ENCODE data around the gene MEST.

The MEST gene

DNA sequence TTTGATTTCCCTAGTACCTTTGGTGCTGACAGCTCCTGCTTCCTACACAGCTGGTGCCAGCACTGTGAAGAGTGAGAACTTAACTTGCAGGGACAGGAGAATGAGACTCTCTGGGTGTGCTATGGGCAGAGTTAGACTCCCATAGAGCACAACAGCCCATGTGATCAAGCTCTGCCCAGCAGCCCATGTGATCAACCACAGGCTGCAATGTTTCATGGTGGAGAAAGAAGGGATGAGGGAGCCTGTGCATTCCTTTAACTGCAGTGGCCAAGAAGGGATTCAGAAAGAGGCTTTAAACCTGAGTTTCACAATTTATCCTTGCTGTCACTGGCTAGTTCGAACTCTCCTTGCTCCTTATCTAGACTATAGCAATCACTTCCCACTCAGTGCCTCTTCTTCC, 10.0 kb upstream of the MEST start:
- Histone ChIP-seq H3K27ac (ENCODE audit: low read depth, low read length, poor library complexity, severe bottlenecking) (no peak overlapping the region), H3K36me3 (ENCODE audit: insufficient read depth, low read length) (no peaks in the 10 kb centered on the region; the same call in 1 of the 2 replicates), H2AFZ (ENCODE audit: low read length) (no peak overlapping the region)

DNA sequence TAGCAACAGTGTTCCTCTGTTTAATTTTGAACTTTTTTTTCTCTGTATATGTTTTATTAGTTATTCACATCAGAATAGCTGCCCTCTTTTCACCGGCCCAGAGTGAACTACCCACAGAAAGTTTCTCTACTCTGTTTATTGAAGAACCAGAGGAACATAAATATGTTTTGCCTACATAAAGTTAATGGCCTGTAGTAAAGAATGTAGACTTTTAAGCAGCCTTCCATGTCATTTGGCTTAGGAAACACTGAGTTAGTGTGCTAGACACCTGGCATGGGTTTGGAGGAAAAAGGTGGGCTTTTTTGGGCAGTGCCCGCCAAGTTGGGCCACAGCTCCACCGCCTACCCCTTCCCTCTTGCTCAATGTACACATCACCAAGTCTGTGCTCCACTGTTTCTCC, 8.9 kb upstream of the MEST start:
- H3K27me3 ChIP-seq (ENCODE audit: insufficient read depth, low read length), result peaks cover 4% of the 10 kb centered on the region; the same call in 1 of the 2 replicates
- no peak for TF ChIP-seq CTCF (IDR thresholded peaks at IDR 0.05; ENCODE audit: low read length)
- TF ChIP-seq EZH2 (IDR thresholded peaks at IDR 0.05; ENCODE audit: borderline replicate concordance, low read length), result no peak
- no peak overlapping the region for H3K9ac ChIP-seq (ENCODE audit: low read length)
- H3K4me3 ChIP-seq (ENCODE audit: low read depth, low read length, poor library complexity, severe bottlenecking), result no peak overlapping the region
- H3F3A ChIP-seq (ENCODE audit: insufficient read depth, low read length), result no peaks in the 10 kb centered on the region
- no peak overlapping the region for H2AFZ ChIP-seq (ENCODE audit: low read length)
- H4K20me1 ChIP-seq (ENCODE audit: insufficient read depth, low read length), result no peaks in the 10 kb centered on the region
- peaks cover 17% of the 10 kb centered on the region for H3K4me1 ChIP-seq (ENCODE audit: insufficient read depth, low read length, severe bottlenecking)
- H3K79me2 ChIP-seq (ENCODE audit: insufficient read depth, low read length), result no peaks in the 10 kb centered on the region
- H3K4me2 ChIP-seq (ENCODE audit: low read length), result no peak overlapping the region
- no peak overlapping the region for H3K27ac ChIP-seq (ENCODE audit: low read depth, low read length, poor library complexity, severe bottlenecking)
- H3K36me3 ChIP-seq (ENCODE audit: insufficient read depth, low read length), result no peaks in the 10 kb centered on the region; the same call in 1 of the 2 replicates
- no peaks in the 10 kb centered on the region for H3K9me2 ChIP-seq (ENCODE audit: low read depth, low read length)
- peaks cover 3% of the 10 kb centered on the region; the same call in 1 of the 2 replicates for H3K9me3 ChIP-seq (ENCODE audit: low read length)

More for the DNA sequence above, 10.0 kb upstream of the MEST start:
- H3K4me3 ChIP-seq (ENCODE audit: low read depth, low read length, poor library complexity, severe bottlenecking), result no peak overlapping the region
- H4K20me1 ChIP-seq (ENCODE audit: insufficient read depth, low read length), result no peaks in the 10 kb centered on the region
- H3F3A ChIP-seq (ENCODE audit: insufficient read depth, low read length), result no peaks in the 10 kb centered on the region
- TF ChIP-seq EZH2 (IDR thresholded peaks at IDR 0.05; ENCODE audit: borderline replicate concordance, low read length), result no peak
- TF ChIP-seq CTCF (IDR thresholded peaks at IDR 0.05; ENCODE audit: low read length), result no peak
- peaks cover 6% of the 10 kb centered on the region; the same call in 1 of the 2 replicates for H3K9me3 ChIP-seq (ENCODE audit: low read length)
- H3K4me1 ChIP-seq (ENCODE audit: insufficient read depth, low read length, severe bottlenecking), result peaks cover 14% of the 10 kb centered on the region
- no peak overlapping the region for H3K9ac ChIP-seq (ENCODE audit: low read length)
- H3K79me2 ChIP-seq (ENCODE audit: insufficient read depth, low read length), result no peaks in the 10 kb centered on the region
- no peak overlapping the region for H3K4me2 ChIP-seq (ENCODE audit: low read length)
- H3K9me2 ChIP-seq (ENCODE audit: low read depth, low read length), result no peaks in the 10 kb centered on the region
- peaks cover 12% of the 10 kb centered on the region; the same call in 1 of the 2 replicates for H3K27me3 ChIP-seq (ENCODE audit: insufficient read depth, low read length)

- H3K9me2 ChIP-seq (ENCODE audit: low read depth, low read length), result no peaks in the 10 kb centered on the region
- no peaks in the 10 kb centered on the region for H3F3A ChIP-seq (ENCODE audit: insufficient read depth, low read length)
- H3K9me3 ChIP-seq (ENCODE audit: low read length), result no peaks in the 10 kb centered on the region
- H2AFZ ChIP-seq (ENCODE audit: low read length), result no peak overlapping the region
- H3K27me3 ChIP-seq (ENCODE audit: insufficient read depth, low read length), result peaks cover 4% of the 10 kb centered on the region; the same call in 1 of the 2 replicates
- TF ChIP-seq CTCF (IDR thresholded peaks at IDR 0.05; ENCODE audit: low read length) (no peak), EZH2 (IDR thresholded peaks at IDR 0.05; ENCODE audit: borderline replicate concordance, low read length) (no peak)
- H3K36me3 ChIP-seq (ENCODE audit: insufficient read depth, low read length), result no peaks in the 10 kb centered on the region; the same call in 1 of the 2 replicates
- H3K79me2 ChIP-seq (ENCODE audit: insufficient read depth, low read length), result no peaks in the 10 kb centered on the region
- H3K27ac ChIP-seq (ENCODE audit: low read depth, low read length, poor library complexity, severe bottlenecking), result no peak overlapping the region
- H3K4me1 ChIP-seq (ENCODE audit: insufficient read depth, low read length, severe bottlenecking), result peaks cover 26% of the 10 kb centered on the region
- H3K9ac ChIP-seq (ENCODE audit: low read length), result no peak overlapping the region
- H3K4me2 ChIP-seq (ENCODE audit: low read length), result peak overlapping the region; percentile 63
- no peaks in the 10 kb centered on the region for H4K20me1 ChIP-seq (ENCODE audit: insufficient read depth, low read length)
- peak overlapping the region; percentile 62 for H3K4me3 ChIP-seq (ENCODE audit: low read depth, low read length, poor library complexity, severe bottlenecking)
Measured at GRCh38 chr7:130485734-130486113, 6.2 kb upstream of the MEST start.
